GM06990 (cell line): ENCODE measurements around the gene CDC73.
"Not testable (repeated sequence)": the region's sequence is repeated elsewhere in the genome, so short reads cannot be mapped to it uniquely, and the experiment has no call there.

Experiments used
- DNase-seq: peaks from one replicate; pipeline ENCODE4 v3.0.0-alpha.2; 2011; ENCODE audit not compliant: insufficient read length; ENCODE audit errors: extremely low read depth
- H3K27me3 ChIP-seq: replicated peaks from 2 replicates; pipeline ENCODE4 v1.6.0; 2011; ENCODE audit warnings: low read length; ENCODE audit not compliant: control insufficient read depth, insufficient read depth
- H3K36me3 ChIP-seq: 2 replicates; pipeline ENCODE4 v1.5.1; 2011; ENCODE audit warnings: low read length; ENCODE audit not compliant: control insufficient read depth, insufficient read depth
- H3K4me3 ChIP-seq: replicated peaks from 2 replicates; pipeline ENCODE4 v1.5.1; 2011; ENCODE audit warnings: low read depth, mild to moderate bottlenecking, control low read depth, low read length
- TF ChIP-seq, protein P1 (sequence below): IDR thresholded peaks from 2 replicates; pipeline ENCODE4 v1.5.1; 2011; ENCODE audit warnings: low read length, control low read depth, mild to moderate bottlenecking, inconsistent platforms; ENCODE audit not compliant: insufficient read depth, poor library complexity, severe bottlenecking

The CDC73 gene

DNA sequence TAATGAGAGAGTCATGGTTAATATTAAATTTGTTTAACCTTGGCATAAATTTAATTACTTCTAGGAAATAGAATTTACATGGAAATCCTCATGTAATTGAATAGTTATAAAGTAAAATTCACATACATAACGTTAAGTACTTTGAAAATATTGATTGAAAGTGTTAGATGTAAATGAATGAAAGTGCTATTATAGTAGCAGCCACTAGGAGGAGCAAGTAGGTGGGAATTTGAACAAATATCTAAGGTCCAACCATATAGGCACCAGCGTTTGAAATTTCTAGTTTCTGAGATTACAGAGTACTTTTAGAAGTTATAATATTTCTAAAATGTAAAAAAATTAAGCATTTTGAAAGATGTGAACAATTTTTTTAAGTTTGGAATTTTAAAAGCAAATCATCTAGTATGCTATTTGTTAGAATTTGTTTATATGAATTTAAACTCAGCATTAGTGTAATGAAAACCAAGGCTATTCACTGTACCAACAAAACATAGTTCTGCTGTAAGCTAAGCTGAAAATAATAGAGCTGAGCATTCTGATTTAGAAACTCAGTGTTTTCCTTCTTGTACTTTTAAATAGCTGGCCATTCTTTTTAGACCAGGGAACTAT is 61.3 kb downstream of the CDC73 start:
- DNase-seq, result no peak
- TF ChIP-seq, protein P1, sequence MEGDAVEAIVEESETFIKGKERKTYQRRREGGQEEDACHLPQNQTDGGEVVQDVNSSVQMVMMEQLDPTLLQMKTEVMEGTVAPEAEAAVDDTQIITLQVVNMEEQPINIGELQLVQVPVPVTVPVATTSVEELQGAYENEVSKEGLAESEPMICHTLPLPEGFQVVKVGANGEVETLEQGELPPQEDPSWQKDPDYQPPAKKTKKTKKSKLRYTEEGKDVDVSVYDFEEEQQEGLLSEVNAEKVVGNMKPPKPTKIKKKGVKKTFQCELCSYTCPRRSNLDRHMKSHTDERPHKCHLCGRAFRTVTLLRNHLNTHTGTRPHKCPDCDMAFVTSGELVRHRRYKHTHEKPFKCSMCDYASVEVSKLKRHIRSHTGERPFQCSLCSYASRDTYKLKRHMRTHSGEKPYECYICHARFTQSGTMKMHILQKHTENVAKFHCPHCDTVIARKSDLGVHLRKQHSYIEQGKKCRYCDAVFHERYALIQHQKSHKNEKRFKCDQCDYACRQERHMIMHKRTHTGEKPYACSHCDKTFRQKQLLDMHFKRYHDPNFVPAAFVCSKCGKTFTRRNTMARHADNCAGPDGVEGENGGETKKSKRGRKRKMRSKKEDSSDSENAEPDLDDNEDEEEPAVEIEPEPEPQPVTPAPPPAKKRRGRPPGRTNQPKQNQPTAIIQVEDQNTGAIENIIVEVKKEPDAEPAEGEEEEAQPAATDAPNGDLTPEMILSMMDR, result peak; percentile 70
- no peak overlapping the region for H3K4me3 ChIP-seq
- no peaks in the 10 kb centered on the region for H3K36me3 ChIP-seq
- no peaks in the 10 kb centered on the region for H3K27me3 ChIP-seq

DNA sequence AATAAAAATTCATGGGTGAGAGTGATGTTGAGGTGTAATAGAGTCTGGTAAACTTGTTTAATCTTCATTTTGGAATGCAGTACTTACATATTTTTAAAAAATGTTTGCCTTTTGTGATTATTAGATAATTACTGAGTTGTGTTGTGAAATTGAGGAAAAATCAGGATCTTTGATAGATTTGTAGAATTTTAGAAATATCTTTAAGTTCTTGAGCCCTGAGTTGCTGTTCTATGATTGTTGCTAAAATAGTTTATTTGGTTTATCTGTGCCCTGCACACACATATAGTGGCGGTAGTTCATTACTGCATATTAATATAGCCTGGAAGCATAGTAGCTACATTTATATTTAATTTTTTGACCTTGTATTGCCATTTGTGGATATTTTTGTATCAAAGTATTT is 62.9 kb downstream of the CDC73 start:
- no peak overlapping the region for H3K4me3 ChIP-seq

DNA sequence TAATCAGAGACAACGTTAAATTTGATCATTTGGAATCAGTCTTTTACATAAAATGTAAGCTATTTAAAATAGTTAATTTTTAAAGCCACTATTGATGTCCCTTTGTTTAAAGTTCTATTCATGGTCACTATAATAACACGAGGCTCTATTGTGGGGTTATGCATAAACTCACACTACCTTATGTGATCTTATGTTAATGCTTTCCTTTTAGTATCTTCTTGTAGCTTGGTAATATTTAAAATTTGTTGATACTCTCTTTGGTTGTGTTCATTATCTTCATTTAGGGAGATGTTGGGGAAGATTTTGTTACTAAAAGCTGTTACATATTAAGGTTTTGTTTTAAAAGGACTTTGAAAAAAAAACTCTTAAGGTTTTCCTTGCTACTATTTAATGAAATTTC is 63.4 kb downstream of the CDC73 start:
- H3K4me3 ChIP-seq, result no peak overlapping the region
- H3K27me3 ChIP-seq, result no peaks in the 10 kb centered on the region
- TF ChIP-seq, protein P1, result no peak
- DNase-seq, result no peak
- H3K36me3 ChIP-seq, result no peaks in the 10 kb centered on the region

More for the DNA sequence above, 62.9 kb downstream of the CDC73 start:
- TF ChIP-seq, protein P1, result no peak
- no peaks in the 10 kb centered on the region for H3K36me3 ChIP-seq
- H3K27me3 ChIP-seq, result no peaks in the 10 kb centered on the region
- no peak for DNase-seq

DNA sequence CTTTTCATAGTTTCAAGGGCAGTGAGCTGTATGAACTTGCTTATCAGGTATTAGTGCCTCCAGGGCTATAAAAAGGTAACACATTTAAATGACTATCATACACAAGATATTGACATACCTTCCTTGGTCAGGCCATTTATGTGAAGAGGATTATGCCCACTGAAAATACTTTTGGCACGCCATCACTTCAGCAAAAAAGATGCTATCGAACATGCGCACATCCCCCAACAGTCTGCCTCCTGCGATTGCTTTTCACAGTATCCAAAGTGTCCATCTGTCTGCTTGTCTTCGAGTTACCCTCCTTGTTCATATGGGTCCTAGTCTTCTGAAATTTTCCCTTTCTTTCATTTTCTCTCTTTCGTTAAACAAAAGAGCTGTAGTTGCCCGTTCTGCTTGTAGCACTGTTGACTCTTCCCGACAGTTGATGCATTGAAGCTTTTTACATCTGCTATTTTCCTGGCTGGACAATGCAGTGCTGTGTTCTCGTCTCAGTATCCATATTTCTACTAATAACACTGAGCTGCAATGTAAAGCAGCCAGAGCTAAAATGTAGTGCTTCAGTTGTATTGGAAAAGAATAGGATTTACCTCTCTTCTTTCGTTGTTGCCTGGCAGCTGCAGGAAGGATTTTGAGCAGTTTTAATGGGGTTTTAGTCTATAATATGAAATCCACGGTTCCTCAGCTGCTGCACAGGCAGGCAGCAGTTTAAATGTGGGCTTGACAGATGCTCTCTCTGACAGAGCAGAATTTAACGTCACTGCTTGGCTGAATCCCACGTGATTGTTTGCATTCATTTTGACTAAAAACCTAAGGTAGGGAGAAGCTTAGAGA is 64.3 kb downstream of the CDC73 start, which contains the start of gene B3GALT2:
TSS of gene B3GALT2 (minus strand) at position 713 of the 831 bp plus-strand sequence. CDS start 5,051 bp downstream, outside the sequence.
- H3K36me3 ChIP-seq, result no peaks in the 10 kb centered on the region
- DNase-seq, result no peak
- no peak within 1 kb of the TSS for H3K4me3 ChIP-seq
- TF ChIP-seq, protein P1, result no peak
- no peaks in the 10 kb centered on the region for H3K27me3 ChIP-seq

DNA sequence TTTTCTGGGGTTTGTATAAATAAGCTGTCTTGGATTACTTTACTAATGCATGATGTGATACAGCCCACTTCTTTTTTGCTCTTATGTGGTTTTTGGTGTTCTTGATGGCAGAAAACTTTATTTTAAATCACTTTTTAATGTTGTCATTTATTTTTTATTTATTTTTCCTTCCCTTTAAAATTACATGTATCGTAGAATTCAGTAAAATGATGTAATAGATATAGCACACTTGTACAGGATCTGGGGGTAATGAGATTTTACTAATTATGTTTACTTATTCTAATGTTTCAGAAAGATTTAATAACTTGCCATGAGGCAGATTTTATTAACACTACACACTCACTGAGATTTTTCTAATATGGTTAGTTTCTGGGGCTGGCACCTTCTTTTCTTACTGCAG is 65.3 kb downstream of the CDC73 start:
- TF ChIP-seq, protein P1, result no peak
- Histone ChIP-seq H3K4me3 (no peak overlapping the region), H3K27me3 (no peaks in the 10 kb centered on the region), H3K36me3 (no peaks in the 10 kb centered on the region)
- DNase-seq, result no peak

DNA sequence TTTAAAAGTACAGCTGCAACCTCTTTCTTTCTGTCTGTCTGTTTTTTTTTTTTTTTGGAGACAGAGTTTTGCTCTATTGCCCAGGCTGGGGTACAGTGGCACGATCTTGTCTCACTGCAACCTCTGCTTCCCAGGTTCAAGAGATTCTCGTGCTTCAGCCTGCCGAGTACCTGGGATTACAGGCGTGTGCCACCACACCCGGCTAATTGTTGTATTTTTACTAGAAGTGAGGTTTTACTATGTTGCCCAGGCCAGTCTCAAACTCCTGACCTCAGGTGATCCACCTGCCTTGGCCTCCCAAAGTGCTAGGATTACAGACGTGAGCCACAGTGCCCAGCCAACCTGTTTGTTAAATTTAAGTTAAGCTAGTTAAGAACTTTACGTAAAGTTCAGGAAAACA is 67.1 kb downstream of the CDC73 start:
- H3K4me3 ChIP-seq, H3K27me3 ChIP-seq, H3K36me3 ChIP-seq: not testable (repeated sequence)

More for the DNA sequence above, 67.1 kb downstream of the CDC73 start:
- DNase-seq, result not testable (repeated sequence)
